Upper lobe of right lung (tissue), 1 donor: ENCODE results near the gene RNF4. TPM values are rescaled to one million over a fixed set of nuclear protein-coding genes. Genes with fewer than 3 reads are reported as not detected.

ENCODE experiments used
- ATAC-seq: fragments of 200-7000 bp; cut with Tn5 transposase; one replicate; pipeline ENCODE4 v1.9.1; 2020; ENCODE audit warnings: mild to moderate bottlenecking, moderate library complexity
- DNase-seq: peaks from one replicate; pipeline ENCODE4 v3.0.0-alpha.2; 2020
- H3K27ac ChIP-seq: fragments of 200-600 bp; one replicate; pipeline ENCODE4 v1.8.0; 2022
- H3K27me3 ChIP-seq: fragments of 200-600 bp; one replicate; pipeline ENCODE4 v1.8.0; 2022; ENCODE audit warnings: mild to moderate bottlenecking
- H3K36me3 ChIP-seq: fragments of 200-600 bp; one replicate; pipeline ENCODE4 v1.8.0; 2022
- H3K4me1 ChIP-seq: fragments of 200-600 bp; one replicate; pipeline ENCODE4 v1.8.0; 2022
- H3K4me3 ChIP-seq: fragments of 200-600 bp; one replicate; pipeline ENCODE4 v1.8.0; 2022; ENCODE audit warnings: mild to moderate bottlenecking
- H3K9me3 ChIP-seq: fragments of 200-600 bp; one replicate; pipeline ENCODE4 v1.8.0; 2022
- CTCF ChIP-seq: fragments of 200-600 bp; IDR thresholded peaks from one replicate; pipeline ENCODE4 v1.8.0; 2022; ENCODE audit warnings: antibody characterized with exemption
- intact Hi-C: fragments of 100-400 bp; cut with DNase I; formaldehyde crosslinking; loops from one replicate; pipeline ENCODE4 v1.11.0; 2022
- total RNA-seq: library from RNA; stranded (reverse); fragmentation: NEBNext Ultra II Directional; extraction: Animal tissue kit (Norgen Biotek cat#: 25700); gene quantifications from one replicate; pipeline ENCODE4 v1.2.1, GENCODE V29; 2021
- donor health status: DM: no; HTN: yes; CAD: no; lungs with severe emphysema.

Gene RNF4
- total RNA-seq, 1 donor from 2014 or later: 41.0 TPM

DNA sequence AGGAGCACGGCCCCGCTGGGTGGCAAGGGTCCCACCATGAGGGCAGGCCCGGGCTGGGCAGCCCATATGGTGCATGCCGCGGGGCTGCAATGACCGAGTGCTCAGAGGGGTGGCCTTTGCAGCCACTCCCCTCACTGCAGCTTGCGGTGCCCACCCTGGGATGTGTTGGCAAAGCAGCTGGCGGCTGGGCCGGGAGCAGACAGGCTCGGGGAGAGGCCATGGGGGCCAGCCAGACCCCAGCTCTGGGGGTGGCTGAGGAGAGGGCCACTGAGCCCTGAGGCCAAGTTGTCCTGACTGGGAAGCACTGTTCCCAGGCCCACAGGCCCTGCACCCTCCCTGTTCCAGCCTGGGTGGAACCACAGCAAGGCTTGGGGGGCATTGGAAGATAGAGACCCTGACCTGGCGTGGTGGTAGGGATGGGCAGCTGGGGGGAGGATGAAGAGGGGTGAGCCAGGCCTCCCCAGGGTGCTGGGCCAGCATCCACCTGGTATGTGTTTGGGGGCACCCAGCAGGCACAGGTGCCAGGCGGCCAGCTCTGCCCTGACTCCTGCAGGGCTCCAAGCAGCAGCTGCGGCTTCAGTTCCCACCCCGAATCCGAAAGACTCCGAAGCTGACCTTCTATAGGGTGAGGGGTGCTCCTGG, 18.4 kb upstream of the RNF4 start:
- Histone ChIP-seq H3K27me3 (no peaks in the 10 kb centered on the region), H3K9me3 (no peaks in the 10 kb centered on the region), H3K36me3 (no peaks in the 10 kb centered on the region), H3K27ac (no peak overlapping the region), H3K4me1 (no peaks in the 10 kb centered on the region), H3K4me3 (no peak overlapping the region)
- no peak for DNase-seq
- no peak for TF ChIP-seq CTCF
- intact Hi-C loops: no loop called here
- peak; percentile 5 for ATAC-seq

DNA sequence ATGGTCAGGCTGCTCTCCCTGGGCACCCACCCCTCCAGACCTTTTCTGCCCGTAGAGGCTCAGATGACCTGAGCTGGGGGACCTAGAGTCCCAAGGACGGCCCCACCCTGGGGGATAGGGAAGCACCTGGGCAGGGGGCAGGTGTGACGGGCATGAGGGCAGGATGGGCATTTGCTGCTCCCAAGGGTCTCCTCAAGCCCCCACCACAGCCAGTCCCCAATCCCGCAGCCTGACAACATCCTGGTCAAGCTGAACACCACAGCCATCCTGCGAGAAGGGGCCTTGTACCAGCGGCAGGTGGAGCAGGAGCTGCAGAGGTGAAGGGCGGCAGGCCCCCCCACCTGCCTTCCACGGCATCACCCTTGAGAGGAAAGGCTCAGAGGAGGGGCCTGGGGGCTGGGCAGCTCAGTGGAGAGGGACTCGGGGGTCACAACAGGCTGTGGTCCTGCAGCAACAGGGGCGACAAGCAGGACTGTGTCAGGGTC, 17.8 kb upstream of the RNF4 start:
- intact Hi-C loops: no loop called here
- ATAC-seq (peak; percentile 11), DNase-seq (peak; percentile 57)
- Histone ChIP-seq H3K4me1 (no peaks in the 10 kb centered on the region), H3K27ac (no peak overlapping the region), H3K36me3 (no peaks in the 10 kb centered on the region), H3K4me3 (no peak overlapping the region), H3K27me3 (no peaks in the 10 kb centered on the region), H3K9me3 (no peaks in the 10 kb centered on the region)
- no peak for TF ChIP-seq CTCF

DNA sequence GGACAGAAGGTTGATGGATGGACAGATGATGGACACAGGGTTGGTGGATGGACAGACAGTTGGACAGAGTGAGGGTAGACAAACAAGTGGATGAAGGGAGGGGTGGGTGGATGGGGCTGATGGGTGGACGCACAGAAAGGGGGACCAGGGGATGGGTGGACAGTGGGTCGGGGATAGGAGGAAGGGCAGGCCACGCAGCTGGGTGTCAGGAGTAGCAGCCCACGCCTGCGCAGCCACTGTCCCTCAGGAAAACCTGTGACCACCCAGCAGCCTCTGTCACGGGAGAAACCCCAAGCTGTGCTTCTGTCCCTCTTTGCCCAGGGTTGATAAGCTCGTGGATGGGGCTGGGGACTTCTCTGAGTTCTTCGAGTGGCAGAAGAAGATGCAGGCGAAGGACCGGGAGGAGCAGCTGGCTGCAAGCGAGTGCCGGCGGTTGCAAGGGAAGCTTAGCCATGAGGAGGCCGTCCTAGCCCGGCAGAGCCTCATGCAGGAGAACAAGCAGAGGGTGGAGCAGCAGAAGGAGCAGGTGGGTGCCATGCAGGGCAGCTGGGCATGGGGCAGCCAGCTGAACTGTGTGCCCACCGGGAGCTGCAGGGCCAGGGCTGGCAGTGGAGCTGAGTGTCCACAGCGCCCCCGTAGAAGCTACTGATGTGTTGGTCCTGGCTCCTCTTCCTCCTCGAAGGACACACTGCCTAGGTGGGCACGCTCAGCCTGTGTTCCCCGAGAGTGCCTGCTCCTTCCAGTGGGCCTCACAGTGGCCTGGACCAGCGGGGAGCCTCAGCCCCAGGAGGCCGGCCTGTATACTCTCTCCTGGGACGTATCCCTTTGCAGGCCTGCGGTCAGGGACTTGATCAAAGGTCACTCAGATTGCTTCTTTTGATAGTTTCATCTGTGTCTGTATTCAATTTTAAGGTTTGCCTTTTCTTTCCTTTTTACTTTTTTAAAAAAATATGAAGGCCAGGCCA, 16.8 kb upstream of the RNF4 start:
- no peak overlapping the region for H3K4me3 ChIP-seq
- H3K9me3 ChIP-seq: no peaks in the 10 kb centered on the region
- intact Hi-C loops: no loop called here
- no peaks in the 10 kb centered on the region for H3K27me3 ChIP-seq
- no peaks in the 10 kb centered on the region for H3K4me1 ChIP-seq
- H3K36me3 ChIP-seq: no peaks in the 10 kb centered on the region
- H3K27ac ChIP-seq: no peak overlapping the region
- ATAC-seq: no peak
- peak; percentile 52 for DNase-seq
- TF ChIP-seq CTCF: no peak

GRCh38 chr4:2457481-2458295, 11.2 kb upstream of the RNF4 start:
- no peak for TF ChIP-seq CTCF
- DNase-seq (peak; percentile 62), ATAC-seq (peak; percentile 15)
- H3K36me3 ChIP-seq: no peaks in the 10 kb centered on the region
- no peak overlapping the region for H3K4me3 ChIP-seq
- peaks cover 4% of the 10 kb centered on the region for H3K4me1 ChIP-seq
- intact Hi-C loops: no loop called here
- H3K27me3 ChIP-seq: no peaks in the 10 kb centered on the region
- no peak overlapping the region for H3K27ac ChIP-seq
- H3K9me3 ChIP-seq: no peaks in the 10 kb centered on the region
